Mesenchymal stem cell (in vitro differentiated cells and primary cell): ENCODE data around the gene SLC9A7.

ENCODE experiments used
- DNase-seq: peaks from one replicate; pipeline ENCODE4 v3.0.0-alpha.2; 2013
- H2AFZ ChIP-seq: one replicate; pipeline ENCODE4 v1.6.1; 2013; ENCODE audit warnings: low read depth, mild to moderate bottlenecking, control low read depth, inconsistent platforms, low read length, moderate library complexity
- H2AK5ac ChIP-seq: 2 replicates; pipeline ENCODE4 v1.6.1; 2013; ENCODE audit warnings: low read length, moderate library complexity, mild to moderate bottlenecking, inconsistent platforms; ENCODE audit not compliant: severe bottlenecking
- H2BK120ac ChIP-seq: one replicate; pipeline ENCODE4 v1.6.1; 2013; ENCODE audit warnings: low read depth, mild to moderate bottlenecking, inconsistent platforms, low read length, moderate library complexity
- H2BK12ac ChIP-seq, 2 experiments: one replicate each; pipeline ENCODE4 v1.6.1; 2013; ENCODE audit warnings: inconsistent platforms in 2 of 2, low read length in 2 of 2, mild to moderate bottlenecking in 2 of 2, moderate library complexity in 2 of 2, control low read depth in 1 of 2
- H2BK15ac ChIP-seq: one replicate; pipeline ENCODE4 v1.6.1; 2013; ENCODE audit warnings: mild to moderate bottlenecking, low read depth, inconsistent platforms; ENCODE audit not compliant: poor library complexity, severe bottlenecking
- H2BK5ac ChIP-seq: 2 replicates; pipeline ENCODE4 v1.6.1; 2013; ENCODE audit warnings: low read depth, mild to moderate bottlenecking, low read length, control low read depth, inconsistent platforms; ENCODE audit not compliant: poor library complexity, severe bottlenecking
- H3K14ac ChIP-seq, 2 experiments: one replicate each; pipeline ENCODE4 v1.6.1; 2013; ENCODE audit warnings: inconsistent platforms in 2 of 2, low read length in 2 of 2, control low read depth in 1 of 2, mild to moderate bottlenecking in 1 of 2, moderate library complexity in 1 of 2
- H3K18ac ChIP-seq, 2 experiments: one replicate each; pipeline ENCODE4 v1.6.1; 2013; ENCODE audit warnings: inconsistent platforms in 2 of 2, low read length in 2 of 2, control low read depth in 1 of 2, low read depth in 1 of 2, mild to moderate bottlenecking in 1 of 2
- H3K23ac ChIP-seq, 2 experiments: one replicate each; pipeline ENCODE4 v1.6.1; 2013; ENCODE audit warnings: inconsistent platforms in 2 of 2, low read length in 2 of 2, mild to moderate bottlenecking in 2 of 2, moderate library complexity in 2 of 2, control low read depth in 1 of 2
- H3K27ac ChIP-seq: 2 replicates; pipeline ENCODE4 v1.5.1; 2013; ENCODE audit warnings: mild to moderate bottlenecking, moderate library complexity, low read length, control low read depth, inconsistent platforms; ENCODE audit not compliant: poor library complexity, severe bottlenecking
- H3K27me3 ChIP-seq, 2 experiments: 2 replicates each; pipeline versions ENCODE4 v1.6.1 to v1.7.0; 2013; ENCODE audit warnings: low read length in 2 of 2, mild to moderate bottlenecking in 2 of 2, moderate library complexity in 2 of 2, control low read depth in 1 of 2, inconsistent platforms in 1 of 2; ENCODE audit not compliant: control insufficient read depth in 1 of 2, insufficient read depth in 1 of 2
- H3K36me3 ChIP-seq, 2 experiments: 2 replicates each; pipeline versions ENCODE4 v1.6.1 to v1.7.0; 2013; ENCODE audit warnings: low read length in 2 of 2, control low read depth in 1 of 2, inconsistent platforms in 1 of 2, low read depth in 1 of 2, mild to moderate bottlenecking in 1 of 2; ENCODE audit not compliant: insufficient read depth in 2 of 2, control insufficient read depth in 1 of 2
- H3K4ac ChIP-seq, 2 experiments: one replicate each; pipeline ENCODE4 v1.6.1; 2013; ENCODE audit warnings: inconsistent platforms in 2 of 2, low read length in 2 of 2, mild to moderate bottlenecking in 2 of 2, moderate library complexity in 2 of 2, control low read depth in 1 of 2, low read depth in 1 of 2
- H3K4me1 ChIP-seq: 2 replicates; pipeline ENCODE4 v1.6.1; 2013; ENCODE audit warnings: low read depth, low read length, control low read depth; ENCODE audit not compliant: control insufficient read depth, insufficient read depth
- H3K4me2 ChIP-seq: 2 replicates; pipeline ENCODE4 v1.6.1; 2013; ENCODE audit warnings: low read length, mild to moderate bottlenecking, inconsistent platforms; ENCODE audit not compliant: poor library complexity, severe bottlenecking
- H3K4me3 ChIP-seq, 2 experiments: 2 replicates each; pipeline versions ENCODE4 v1.5.1 to v1.7.0; 2013; ENCODE audit warnings: low read length in 2 of 2, mild to moderate bottlenecking in 2 of 2, control low read depth in 1 of 2, low read depth in 1 of 2; ENCODE audit not compliant: insufficient read depth in 1 of 2
- H3K79me1 ChIP-seq: replicated peaks from 2 replicates; pipeline ENCODE4 v1.6.1; 2013; ENCODE audit warnings: mild to moderate bottlenecking, control low read depth, low read length, inconsistent platforms; ENCODE audit not compliant: poor library complexity, severe bottlenecking
- H3K9ac ChIP-seq: 2 replicates; pipeline ENCODE4 v1.7.0; 2013; ENCODE audit warnings: mild to moderate bottlenecking, low read length, moderate library complexity
- H3K9me3 ChIP-seq: 2 replicates; pipeline ENCODE4 v1.7.0; 2013; ENCODE audit warnings: mild to moderate bottlenecking, low read length; ENCODE audit not compliant: control insufficient read depth
- H4K8ac ChIP-seq: one replicate; pipeline ENCODE4 v1.6.1; 2013; ENCODE audit warnings: inconsistent platforms, mild to moderate bottlenecking, low read length, moderate library complexity
- H4K91ac ChIP-seq: one replicate; pipeline ENCODE4 v1.6.1; 2013; ENCODE audit warnings: mild to moderate bottlenecking, low read length, inconsistent platforms
- WGBS: methylation state at CpG from one replicate; pipeline ENCODE4 v1.1.7; 2013; ENCODE audit warnings: mixed read lengths; 5-methylcytosine and 5-hydroxymethylcytosine counted together

The SLC9A7 gene

GRCh38 chrX:46757593-46757992, 1.3 kb downstream of the SLC9A7 start:
- Histone ChIP-seq H3K4me3 (peak overlapping the region in 1 of 2 experiments; percentile 86), H3K9me3 (peaks cover 9% of the 10 kb centered on the region), H3K4ac (no peak overlapping the region), H3K4me2 (no peak overlapping the region), H3K23ac (no peak overlapping the region), H2BK5ac (no peak overlapping the region), H2BK15ac (no peak overlapping the region), H2BK120ac (no peak overlapping the region), H3K18ac (no peak overlapping the region), H3K9ac (peak overlapping the region; percentile 80), H2AK5ac (no peak overlapping the region), H2BK12ac (no peak overlapping the region), H3K27me3 (no peaks in the 10 kb centered on the region), H3K27ac (no peak overlapping the region), H4K91ac (no peak overlapping the region), H3K79me1 (no peaks in the 10 kb centered on the region), H4K8ac (no peak overlapping the region), H3K14ac (no peak overlapping the region), H3K4me1 (peaks cover 3% of the 10 kb centered on the region), H2AFZ (no peak overlapping the region), H3K36me3 (no peaks in the 10 kb centered on the region)
- no peak for DNase-seq
- WGBS, result 75% methylated on average over 4 of the region's 8 CpGs

- Histone ChIP-seq H3K9ac (no peak overlapping the region), H3K18ac (no peak overlapping the region), H3K27me3 (no peaks in the 10 kb centered on the region), H2AFZ (no peak overlapping the region), H3K4me1 (peaks cover 3% of the 10 kb centered on the region), H3K27ac (no peak overlapping the region), H4K91ac (no peak overlapping the region), H3K14ac (no peak overlapping the region), H2BK15ac (no peak overlapping the region), H2BK120ac (no peak overlapping the region), H2BK5ac (no peak overlapping the region), H3K36me3 (no peaks in the 10 kb centered on the region), H2AK5ac (no peak overlapping the region), H3K4ac (no peak overlapping the region), H2BK12ac (no peak overlapping the region), H3K4me2 (no peak overlapping the region), H3K79me1 (no peaks in the 10 kb centered on the region), H3K9me3 (peaks cover 5% of the 10 kb centered on the region), H4K8ac (no peak overlapping the region), H3K23ac (no peak overlapping the region), H3K4me3 (peak overlapping the region in 1 of 2 experiments; percentile 86)
- WGBS, result 81% methylated on average over 7 of the region's 8 CpGs
- DNase-seq, result no peak
Measured at GRCh38 chrX:46757052-46757451, 1.9 kb downstream of the SLC9A7 start.

DNA sequence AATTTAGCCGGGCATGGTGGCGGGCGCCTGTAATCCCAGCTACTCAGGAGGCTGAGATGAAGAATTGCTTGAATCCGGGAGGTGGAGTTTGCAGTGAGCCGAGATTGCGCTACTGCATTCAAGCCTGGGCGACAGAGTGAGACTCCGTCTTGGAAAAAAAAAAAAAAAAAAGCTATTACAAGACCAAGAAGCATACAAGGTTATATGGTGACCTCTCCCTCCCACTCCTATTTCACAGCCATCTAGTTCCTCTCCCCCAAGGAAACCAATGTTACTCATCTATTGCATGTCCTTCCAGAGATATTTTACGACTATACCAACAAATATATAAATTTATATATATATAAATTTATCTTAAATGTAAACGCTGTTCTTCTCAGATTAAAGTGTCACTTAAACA, 3.2 kb downstream of the SLC9A7 start:
- Histone ChIP-seq H3K79me1 (no peaks in the 10 kb centered on the region), H4K91ac (no peak overlapping the region), H3K9me3 (no peaks in the 10 kb centered on the region), H3K4me2 (no peak overlapping the region), H2BK15ac (no peak overlapping the region), H3K9ac (no peak overlapping the region), H3K27ac (no peak overlapping the region), H2BK120ac (no peak overlapping the region), H3K4ac (no peak overlapping the region), H4K8ac (no peak overlapping the region), H3K27me3 (no peaks in the 10 kb centered on the region), H2BK12ac (no peak overlapping the region), H2BK5ac (no peak overlapping the region), H3K4me1 (peaks cover 3% of the 10 kb centered on the region), H3K23ac (no peak overlapping the region), H2AFZ (no peak overlapping the region), H2AK5ac (no peak overlapping the region), H3K36me3 (no peaks in the 10 kb centered on the region), H3K4me3 (no peak overlapping the region), H3K14ac (no peak overlapping the region), H3K18ac (no peak overlapping the region)
- 89% methylated on average over 5 of the region's 10 CpGs for whole genome bisulfite sequencing
- DNase-seq, result no peak

- Histone ChIP-seq H3K4me2 (no peak overlapping the region), H3K79me1 (no peaks in the 10 kb centered on the region), H2BK5ac (no peak overlapping the region), H2BK15ac (no peak overlapping the region), H2BK120ac (no peak overlapping the region), H3K36me3 (no peaks in the 10 kb centered on the region), H2BK12ac (no peak overlapping the region), H3K27me3 (no peaks in the 10 kb centered on the region), H4K8ac (no peak overlapping the region), H3K14ac (no peak overlapping the region), H3K4me1 (peaks cover 3% of the 10 kb centered on the region), H4K91ac (no peak overlapping the region), H3K27ac (no peak overlapping the region), H3K23ac (no peak overlapping the region), H3K18ac (no peak overlapping the region), H2AFZ (no peak overlapping the region), H3K9me3 (no peaks in the 10 kb centered on the region), H3K4ac (no peak overlapping the region), H3K9ac (no peak overlapping the region), H3K4me3 (no peak overlapping the region), H2AK5ac (no peak overlapping the region)
- 84% methylated on average over 2 of the region's 3 CpGs for WGBS
- DNase-seq, result no peak
Measured at GRCh38 chrX:46754586-46755061, 4.3 kb downstream of the SLC9A7 start.
